HL-60/S4 treated with phorbol 12-myristate 13-acetate at 8.2 ng/mL for 4 days and 3 days (cell line): ENCODE data around the gene SYT2.
"Not testable (repeated sequence)": the region's sequence is repeated elsewhere in the genome, so short reads cannot be mapped to it uniquely, and the experiment has no call there.

Experiments
- in situ Hi-C: fragments of 300-500 bp; cut with MboI; formaldehyde crosslinking; loops from 2 replicates; pipeline ENCODE4 v1.15.0; 2022; ENCODE audit warnings: low sequenced_read_pairs

Gene SYT2

DNA sequence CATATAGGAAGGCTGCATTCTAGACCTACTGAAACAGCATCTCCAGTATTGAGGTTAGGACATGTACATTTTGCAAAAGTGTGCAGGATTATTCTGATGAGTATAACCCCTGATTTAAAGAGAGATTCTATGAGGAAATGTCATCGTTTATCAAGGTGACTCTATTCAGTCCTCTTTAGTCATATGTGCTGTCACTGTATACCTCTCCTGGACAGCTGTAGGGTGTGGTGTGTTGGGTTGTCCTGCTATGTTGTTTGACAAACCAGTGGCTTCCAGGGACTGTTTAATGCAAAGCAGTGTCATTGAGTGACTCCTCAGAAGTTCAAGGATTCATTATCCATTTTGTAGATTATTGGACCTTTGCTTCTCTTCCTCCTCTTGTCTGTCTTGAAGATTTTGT lies 152.6 kb downstream of the SYT2 start:
- in situ Hi-C loops: not testable (repeated sequence)

DNA sequence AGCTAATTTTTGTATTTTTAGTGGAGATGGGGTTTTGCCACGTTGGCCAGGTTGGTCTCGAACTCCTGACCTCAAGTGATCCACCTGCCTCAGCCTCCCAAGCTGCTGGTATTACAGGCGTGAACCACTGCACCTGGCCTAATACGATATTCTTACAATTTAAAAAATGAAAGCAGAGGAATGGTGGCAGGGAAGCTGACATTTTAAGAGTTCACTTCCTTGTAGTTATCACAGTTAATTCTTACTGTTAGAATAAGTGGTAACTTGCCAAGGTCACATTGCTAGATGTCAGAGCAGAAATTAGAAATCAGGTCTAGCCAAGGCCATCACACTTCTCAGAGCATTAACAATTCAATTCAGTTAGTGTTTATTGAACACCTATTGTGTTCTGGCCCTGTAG lies 154.2 kb downstream of the SYT2 start:
- in situ Hi-C loops: not testable (repeated sequence)

DNA sequence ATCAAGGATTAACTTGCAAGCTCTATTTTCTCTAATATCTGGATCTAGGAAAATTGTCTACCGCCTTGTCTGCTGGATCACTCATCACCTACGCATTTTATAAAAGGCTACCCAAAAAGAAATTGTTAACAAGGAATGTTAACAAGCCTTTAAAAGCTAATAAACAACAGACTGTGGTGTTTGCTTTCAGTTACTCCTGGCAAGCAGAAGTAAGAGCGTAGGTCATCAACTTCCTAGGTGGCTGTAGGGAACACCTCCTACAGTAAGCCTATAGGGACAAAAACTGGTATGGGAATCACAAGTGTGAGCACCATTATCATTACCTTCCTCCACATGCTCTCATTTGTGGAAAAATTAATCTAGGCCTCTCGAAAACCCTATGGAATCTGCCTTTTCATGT lies 155.6 kb downstream of the SYT2 start:
- in situ Hi-C loops: not testable (repeated sequence)

DNA sequence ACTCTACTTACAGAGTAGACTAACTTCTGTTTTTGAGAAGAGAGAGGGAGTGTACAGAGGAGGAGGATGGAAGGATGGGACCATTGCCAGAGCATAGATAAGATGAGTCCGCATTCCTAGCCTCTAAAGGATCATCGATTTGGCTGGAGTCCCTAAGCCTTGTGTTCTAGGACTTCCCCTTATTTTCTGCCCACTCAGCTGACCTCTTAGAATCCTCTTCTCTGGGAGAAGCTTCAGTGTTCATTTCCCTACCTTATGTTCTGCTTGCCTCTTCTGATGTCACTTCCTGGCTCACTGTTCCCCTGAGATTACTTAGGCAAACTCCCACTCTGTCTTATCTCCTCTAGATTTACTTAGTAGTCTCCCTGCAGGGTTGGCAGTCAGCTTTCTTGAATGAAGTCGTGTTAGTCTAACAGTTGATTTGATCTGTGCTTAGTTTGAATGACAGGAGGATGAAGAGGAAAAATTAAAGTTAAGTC lies 156.7 kb downstream of the SYT2 start:
- in situ Hi-C loops: no loop called here

DNA sequence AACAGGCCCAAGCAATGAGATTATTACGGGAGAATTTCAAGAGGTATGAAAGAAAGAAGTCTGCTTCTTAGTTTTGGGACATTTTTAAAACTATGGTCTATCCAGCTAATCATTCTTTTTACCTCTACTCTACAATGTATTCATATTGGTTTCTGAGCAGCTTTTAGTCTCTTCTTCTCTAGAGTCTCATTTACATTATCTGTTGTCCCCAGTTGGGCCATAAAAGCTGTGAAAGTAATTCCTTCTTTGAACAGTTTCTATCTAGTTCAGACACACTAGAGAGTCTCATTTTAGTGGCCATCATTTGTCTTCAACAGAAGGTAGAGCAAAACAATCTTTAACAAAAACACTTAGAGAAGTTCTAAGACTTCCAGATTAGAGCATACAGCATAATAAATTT lies 157.2 kb downstream of the SYT2 start:
- in situ Hi-C loops: not testable (repeated sequence)

DNA sequence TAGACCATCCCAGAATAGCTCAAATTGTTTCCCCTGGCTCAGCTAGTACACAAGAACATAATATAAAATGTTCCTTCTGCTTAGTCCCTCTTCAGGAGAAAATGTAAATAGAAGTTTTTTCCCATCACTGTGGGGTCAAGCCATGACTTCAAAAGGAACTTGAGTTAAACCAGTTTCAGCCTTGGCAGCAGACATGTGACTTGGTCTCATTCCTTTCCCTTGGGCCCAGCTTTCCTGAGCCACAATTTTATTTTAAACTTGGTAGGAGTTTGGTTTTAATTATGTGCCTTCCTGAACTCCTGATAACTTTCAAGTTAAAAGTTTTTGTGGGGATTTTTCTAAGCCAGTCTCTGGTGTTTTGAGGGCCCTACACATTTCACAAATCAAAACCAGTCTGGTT lies 157.6 kb downstream of the SYT2 start:
- in situ Hi-C loops: not testable (repeated sequence)

DNA sequence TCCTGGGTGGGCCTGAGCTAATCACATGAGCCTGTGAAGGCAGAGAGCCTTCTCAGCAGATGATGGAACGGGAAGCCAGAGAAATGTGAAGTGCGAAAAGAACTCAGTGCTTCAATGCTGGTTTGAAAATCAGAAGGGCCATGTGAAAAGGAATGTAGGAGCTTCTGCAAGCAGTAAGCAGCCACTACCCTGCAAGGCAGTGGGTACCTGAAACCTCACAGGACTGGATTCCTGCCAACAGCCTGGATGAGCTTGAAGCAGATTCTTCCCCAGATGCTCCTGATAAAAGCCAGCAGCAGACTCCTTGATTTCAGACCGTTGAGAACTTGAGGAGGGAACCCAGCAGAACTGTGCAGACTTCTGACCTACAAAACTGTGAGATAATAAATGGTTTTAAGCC lies 158.6 kb downstream of the SYT2 start:
- in situ Hi-C loops: no loop called here

DNA sequence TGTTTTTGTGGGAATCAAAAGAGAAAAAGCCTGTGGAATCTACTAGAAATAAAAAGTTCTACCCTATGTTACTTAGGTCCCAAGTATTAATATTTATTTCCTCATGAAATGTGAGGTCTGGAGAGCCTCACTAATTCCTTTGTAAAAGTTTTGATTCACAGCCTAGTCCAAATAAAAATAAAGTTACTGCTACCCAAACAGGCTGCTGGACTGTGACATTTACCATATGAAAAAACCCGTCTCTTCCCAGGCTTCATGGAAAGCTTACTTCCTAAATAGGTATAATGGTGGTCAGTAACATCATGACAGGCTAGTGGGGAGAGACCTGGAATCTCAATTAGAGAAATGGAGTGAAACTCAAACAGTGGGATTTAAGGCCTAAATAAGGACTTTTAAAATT lies 160.2 kb downstream of the SYT2 start:
- in situ Hi-C loops: not testable (repeated sequence)

DNA sequence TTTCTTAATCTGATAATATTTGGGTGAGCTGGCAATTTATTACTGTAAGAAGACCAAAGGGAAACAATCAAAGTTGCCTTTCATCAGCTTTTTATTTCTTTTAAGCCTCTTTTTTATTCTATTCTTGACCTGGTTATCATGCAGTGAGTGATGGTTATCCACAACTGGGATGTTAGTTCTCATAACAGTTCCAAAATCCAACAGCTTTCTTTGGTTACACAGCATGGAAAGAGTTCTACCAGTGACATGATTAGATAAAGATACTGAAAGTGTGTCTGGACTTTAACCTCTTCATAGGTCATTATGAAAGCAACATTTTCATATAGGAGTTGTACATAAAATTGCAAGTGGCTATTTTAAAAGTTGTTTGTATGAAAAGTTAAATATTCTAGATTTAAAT lies 163.0 kb downstream of the SYT2 start:
- in situ Hi-C loops: no loop called here

DNA sequence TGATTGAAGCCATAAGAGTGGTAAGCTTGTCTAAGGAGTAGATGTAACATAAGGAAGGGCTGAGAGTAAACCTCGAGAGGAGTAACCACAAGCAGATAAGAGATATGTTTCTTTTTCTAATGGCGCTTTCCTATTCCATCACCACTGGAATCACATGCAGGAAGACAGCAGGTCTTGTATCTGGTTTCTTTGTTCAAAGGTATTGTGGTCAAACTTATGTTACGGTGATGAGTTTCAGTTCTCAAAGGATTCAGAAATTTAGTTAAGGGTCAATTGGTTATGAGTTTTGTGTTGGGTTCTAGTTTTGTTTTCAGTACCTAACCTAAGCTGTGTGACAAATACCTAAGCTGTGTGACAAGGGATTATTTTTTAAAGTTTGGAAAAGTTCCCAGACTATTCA lies 163.5 kb downstream of the SYT2 start:
- in situ Hi-C loops: not testable (repeated sequence)

DNA sequence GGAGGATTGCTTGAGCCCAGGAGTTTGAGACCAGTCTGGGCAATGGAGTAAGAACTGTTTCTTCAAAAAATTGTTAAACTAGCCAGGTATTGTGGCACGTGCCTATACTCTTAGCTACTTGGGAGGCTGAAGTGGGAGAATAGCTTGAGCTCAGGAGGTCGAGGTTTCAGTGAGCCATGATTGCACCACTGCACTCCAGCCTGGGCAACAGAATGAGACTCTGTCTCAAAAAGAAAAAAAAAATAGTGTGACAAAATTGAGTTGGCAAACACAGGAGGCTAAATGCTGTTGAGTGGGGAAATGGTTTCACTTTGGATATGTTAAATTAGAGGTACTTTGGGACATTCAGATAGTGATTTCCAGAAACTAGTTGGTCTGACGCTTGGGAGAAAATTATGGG lies 163.9 kb downstream of the SYT2 start:
- in situ Hi-C loops: not testable (repeated sequence)

DNA sequence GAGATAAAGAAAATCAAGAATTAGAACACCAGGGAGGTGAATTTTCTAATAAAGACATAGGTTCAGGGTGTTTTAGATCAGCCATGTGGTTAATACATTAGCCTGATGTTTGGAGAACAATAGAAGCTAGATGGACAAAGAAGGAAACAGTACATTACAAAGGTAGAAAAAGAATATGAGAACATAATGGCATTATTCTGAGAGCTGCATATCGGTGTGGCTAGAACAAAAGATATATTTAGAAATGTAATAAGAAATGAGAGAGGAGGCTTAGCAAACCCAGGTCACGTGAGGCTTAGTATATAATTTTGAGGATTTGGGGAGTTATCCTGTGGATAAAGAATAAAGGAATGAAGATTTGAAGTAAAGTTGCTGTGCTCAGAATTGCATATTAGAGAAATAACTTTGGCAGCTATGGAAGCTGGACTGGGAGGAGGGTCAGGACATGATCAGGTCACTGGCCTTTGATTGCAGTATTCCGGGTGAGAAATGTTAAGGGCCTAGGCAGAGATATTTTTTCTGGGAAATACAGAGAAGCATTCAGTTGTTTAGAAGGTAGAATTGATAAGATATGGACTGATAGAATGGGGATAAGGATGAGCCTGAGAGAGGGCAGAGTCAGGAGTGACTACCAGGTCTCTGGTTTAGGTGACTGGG lies 164.5 kb downstream of the SYT2 start:
- in situ Hi-C loops: not testable (repeated sequence)

DNA sequence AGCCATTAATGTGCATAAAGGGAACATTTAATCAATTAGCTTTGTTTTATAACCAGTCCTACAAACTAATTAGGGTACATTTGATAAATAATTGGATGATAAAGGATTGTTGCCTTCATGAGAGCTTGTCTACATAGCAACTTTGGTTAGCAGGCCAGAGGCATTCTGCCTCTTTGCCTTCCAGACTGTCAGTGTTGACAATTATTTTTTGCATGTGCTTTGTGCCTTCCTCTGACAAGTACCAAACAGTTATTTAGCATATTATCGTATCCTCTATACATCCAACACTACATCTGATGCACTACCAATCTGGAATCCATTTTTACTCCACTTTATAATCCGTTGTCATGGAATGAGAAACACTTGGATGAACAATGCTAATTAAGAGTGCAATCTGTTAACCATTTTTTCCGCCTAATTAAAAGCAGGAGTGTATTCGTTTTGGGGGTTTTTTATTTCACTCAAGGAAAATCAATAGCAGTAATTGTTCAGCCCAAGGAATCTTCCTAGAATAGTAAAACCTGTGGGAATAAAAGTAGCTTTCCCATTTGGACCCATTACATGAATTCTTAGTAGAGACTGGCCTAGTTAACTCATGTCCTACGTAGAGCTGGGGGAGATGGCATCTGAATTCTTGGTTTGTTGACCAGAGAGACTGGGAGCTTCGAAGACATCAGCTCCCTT lies 165.3 kb downstream of the SYT2 start:
- in situ Hi-C loops: not testable (repeated sequence)

DNA sequence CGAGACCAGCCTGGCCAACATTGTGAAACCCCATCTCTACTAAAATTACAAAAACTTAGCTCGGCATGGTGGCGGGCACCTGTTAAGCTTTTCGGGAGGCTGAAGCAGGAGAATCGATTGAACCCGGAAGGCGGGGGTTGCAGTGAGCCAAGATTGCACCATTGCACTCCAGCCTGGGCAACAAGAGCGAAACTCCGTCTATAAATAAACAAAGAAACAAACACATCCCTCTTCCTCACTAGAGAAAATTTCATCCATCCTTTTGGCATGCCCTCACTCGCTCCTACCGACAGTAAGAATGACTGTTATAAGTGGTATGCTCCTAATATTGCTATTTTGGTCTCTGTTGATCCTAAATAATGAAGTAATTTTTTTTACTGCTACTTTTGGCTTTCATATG lies 166.7 kb downstream of the SYT2 start:
- in situ Hi-C loops: not testable (repeated sequence)

DNA sequence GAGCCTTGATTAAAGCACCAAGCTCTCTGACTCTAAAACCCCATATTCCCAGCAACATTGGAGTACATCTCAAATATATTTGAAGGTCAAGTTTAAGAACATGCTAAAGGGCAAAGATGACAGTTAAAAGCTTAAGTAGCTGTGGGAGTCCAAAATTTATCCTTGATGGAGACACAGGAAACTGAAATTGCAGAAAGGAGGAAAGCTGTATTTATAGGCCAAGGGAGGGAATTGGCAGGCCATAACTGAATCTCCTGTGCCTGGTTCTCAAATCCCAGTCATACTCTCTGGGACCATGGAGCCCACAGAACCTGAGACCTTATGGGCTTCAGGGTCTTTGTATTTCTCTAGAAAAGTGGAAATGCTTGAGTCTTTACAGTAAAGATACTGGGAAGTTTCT lies 167.8 kb downstream of the SYT2 start:
- in situ Hi-C loops: not testable (repeated sequence)

DNA sequence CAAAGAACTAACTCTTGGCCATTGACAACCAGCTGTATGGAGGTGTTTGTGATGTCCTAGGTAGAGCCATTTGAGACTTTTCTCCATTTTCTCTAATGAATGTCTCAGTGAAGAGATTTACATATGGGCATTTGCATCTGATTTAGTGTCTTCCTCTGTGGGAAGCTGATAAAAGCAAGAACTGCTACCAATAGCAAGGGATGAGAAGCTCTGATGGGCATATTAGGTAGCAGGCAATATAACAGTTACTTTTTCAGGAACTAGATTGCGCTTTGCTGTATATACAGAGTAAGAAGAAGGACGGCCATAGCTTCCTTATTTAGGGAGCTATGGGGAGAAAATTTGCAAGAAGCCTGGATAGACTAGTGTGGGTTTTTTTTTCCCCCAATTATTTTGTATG lies 169.4 kb downstream of the SYT2 start:
- in situ Hi-C loops: not testable (repeated sequence)
